ENCODE data around the gene NOP53. TPM values are rescaled to one million over a fixed set of nuclear protein-coding genes. Genes with fewer than 3 reads are reported as not detected.
A peak's percentile ranks its signal among the peaks of the same experiment; 100 is the strongest.
"Not testable (repeated sequence)": the region's sequence is repeated elsewhere in the genome, so short reads cannot be mapped to it uniquely, and the experiment has no call there.

NOP53 gene
- total and polyA plus RNA-seq, 12 donors, result 131 to 256 (median 188) TPM

DNA sequence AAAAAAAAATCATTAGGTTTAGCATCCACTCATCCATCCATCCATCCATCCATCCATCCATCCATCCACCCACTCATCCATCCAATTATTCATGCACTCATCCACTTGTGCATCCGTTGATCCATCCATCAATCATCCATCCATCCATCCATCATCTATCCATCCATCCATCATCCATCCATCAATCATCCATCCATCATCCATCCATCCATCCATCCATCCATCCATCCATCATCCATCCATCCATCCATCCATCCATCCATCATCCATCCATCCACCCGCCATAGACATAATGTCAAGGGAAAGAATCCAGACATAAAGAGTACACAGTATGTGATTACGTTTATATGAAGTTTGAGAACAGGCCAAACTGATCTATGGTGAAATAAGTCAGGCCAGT lies 24.2 kb downstream of the NOP53 start:
- intact Hi-C loops (cut with DNase I), result loop anchor here in 3 of 10 donors (10.0 kb wide), 1 partner anchor 95 kb away; no protein-coding TSS in a partner anchor
- no peak overlapping the region for H3K4me3 ChIP-seq
- no peaks in the 10 kb centered on the region for H3K27me3 ChIP-seq
- no peak overlapping the region for H3K27ac ChIP-seq
- H3K36me3 ChIP-seq, result no peaks in the 10 kb centered on the region
- TF ChIP-seq, protein P1, sequence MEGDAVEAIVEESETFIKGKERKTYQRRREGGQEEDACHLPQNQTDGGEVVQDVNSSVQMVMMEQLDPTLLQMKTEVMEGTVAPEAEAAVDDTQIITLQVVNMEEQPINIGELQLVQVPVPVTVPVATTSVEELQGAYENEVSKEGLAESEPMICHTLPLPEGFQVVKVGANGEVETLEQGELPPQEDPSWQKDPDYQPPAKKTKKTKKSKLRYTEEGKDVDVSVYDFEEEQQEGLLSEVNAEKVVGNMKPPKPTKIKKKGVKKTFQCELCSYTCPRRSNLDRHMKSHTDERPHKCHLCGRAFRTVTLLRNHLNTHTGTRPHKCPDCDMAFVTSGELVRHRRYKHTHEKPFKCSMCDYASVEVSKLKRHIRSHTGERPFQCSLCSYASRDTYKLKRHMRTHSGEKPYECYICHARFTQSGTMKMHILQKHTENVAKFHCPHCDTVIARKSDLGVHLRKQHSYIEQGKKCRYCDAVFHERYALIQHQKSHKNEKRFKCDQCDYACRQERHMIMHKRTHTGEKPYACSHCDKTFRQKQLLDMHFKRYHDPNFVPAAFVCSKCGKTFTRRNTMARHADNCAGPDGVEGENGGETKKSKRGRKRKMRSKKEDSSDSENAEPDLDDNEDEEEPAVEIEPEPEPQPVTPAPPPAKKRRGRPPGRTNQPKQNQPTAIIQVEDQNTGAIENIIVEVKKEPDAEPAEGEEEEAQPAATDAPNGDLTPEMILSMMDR (IDR thresholded peaks at IDR 0.05), result no peak
- WGBS, 2 donors, result 92 to 93% methylated on average over 3 of the region's 3 CpGs
- no peak for ATAC-seq
- H3K9me3 ChIP-seq, result no peaks in the 10 kb centered on the region
- DNase-seq, result no peak
- peaks cover 0 to 17% (median 4%) of the 10 kb centered on the region in 9 donors for H3K4me1 ChIP-seq

DNA sequence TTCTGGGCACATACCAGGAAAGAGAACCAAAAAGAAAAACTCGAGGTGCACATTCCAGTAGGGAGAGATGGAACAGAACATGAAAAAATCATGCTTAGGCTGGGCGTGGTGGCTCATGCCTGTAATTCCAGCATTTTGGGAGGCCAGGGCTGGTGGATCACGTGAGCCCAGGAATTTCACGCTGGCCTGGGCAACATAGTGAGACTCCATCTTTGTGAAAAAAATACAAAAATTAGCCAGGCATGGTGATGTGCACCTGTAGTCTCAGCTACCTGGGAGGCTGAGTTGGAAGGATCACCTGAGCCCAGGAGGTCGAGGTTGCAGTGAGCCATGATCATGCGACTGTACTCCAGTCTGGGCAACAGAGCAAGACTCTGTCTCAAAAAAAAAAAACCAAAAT lies 25.9 kb downstream of the NOP53 start:
- 88 to 89% methylated on average over 6 of the region's 6 CpGs for WGBS, 2 donors
- DNase-seq; H3K4me3 ChIP-seq; H3K27me3 ChIP-seq; intact Hi-C loops (cut with DNase I); H3K4me1 ChIP-seq; H3K36me3 ChIP-seq; ATAC-seq; H3K9me3 ChIP-seq: not testable (repeated sequence)
- peak overlapping the region in 1 of 10 donors; percentile 35 for H3K27ac ChIP-seq

DNA sequence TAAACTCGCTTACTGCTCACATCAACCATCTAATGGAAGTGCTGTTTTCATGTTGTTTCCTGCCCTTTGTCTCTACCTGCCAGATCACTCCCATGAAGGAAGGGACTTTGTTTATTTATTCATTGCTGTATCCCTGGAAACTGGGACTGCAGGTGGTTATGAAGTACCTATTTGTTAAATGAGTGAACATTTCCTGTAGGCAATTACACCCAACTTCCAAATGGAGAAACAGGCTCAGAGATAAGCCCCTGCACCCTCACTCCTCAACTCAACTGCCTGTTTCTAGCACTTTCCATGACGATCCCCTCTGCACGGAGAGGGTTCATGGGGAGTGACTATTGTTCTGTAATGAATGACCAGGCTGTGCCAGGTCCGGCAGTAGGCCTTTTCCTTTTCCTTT lies 31.2 kb downstream of the NOP53 start:
- intact Hi-C loops (cut with DNase I), result no loop called here

DNA sequence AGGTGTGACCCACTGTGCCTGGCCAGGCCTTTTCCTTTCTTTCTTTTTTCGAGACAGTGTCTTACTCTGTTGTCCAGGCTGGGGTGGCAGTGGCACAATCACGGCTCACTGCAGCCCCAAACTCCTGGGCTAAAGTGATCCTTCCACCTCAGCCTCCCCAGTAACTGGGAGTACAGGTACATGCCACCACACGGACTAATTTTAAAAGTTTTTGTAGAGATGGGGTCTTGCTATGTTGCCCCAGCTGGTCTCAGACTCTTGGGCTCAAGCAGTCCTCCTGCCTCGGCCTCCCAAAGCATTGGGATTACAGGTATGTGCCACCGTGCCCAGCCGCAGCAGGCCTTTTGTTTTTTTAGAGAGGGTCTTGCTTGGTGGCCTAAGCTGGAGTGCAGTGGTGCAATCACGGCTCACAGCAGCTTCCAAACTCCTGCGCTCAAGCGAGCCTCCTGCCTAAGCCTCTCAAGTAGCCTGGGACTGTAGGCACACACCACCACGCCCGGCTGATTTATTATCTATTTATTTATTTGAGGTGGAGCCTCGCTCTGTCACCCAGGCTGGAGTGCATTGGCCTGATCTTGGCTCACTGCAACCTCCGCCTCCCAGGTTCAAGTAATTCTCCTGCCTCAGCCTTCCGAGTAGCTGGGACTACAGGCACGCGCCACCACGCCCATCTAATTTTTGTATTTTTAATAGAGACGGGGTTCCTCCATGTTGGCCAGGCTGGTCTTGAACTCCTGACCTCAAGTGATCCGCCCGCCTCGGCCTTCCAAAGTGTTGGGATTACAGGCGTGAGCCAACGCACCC lies 32.1 kb downstream of the NOP53 start:
- DNase-seq; H3K9me3 ChIP-seq; ATAC-seq; H3K27me3 ChIP-seq; intact Hi-C loops (cut with DNase I): not testable (repeated sequence)
- Histone ChIP-seq H3K27ac (peak overlapping the region; percentile 98 to 100 (median 99)), H3K36me3 (peaks cover 0 to 21% (median 6%) of the 10 kb centered on the region in 9 donors), H3K4me3 (peak overlapping the region; percentile 78 to 100 (median 91)), H3K4me1 (peaks cover 10 to 45% (median 39%) of the 10 kb centered on the region in 9 donors)
- WGBS, 2 donors, result 67 to 84% methylated on average over 23 of the region's 23 CpGs

More for the DNA sequence above, 31.2 kb downstream of the NOP53 start:
- Histone ChIP-seq H3K4me1 (peaks cover 10 to 36% (median 30%) of the 10 kb centered on the region in 9 donors), H3K4me3 (no peak overlapping the region), H3K27ac (peak overlapping the region in 4 of 10 donors; percentile 33 to 100 (median 39)), H3K9me3 (no peaks in the 10 kb centered on the region), H3K36me3 (peaks cover 0 to 12% (median 0%) of the 10 kb centered on the region in 9 donors), H3K27me3 (no peaks in the 10 kb centered on the region)
- TF ChIP-seq, protein P1 (IDR thresholded peaks at IDR 0.05), result no peak
- no peak for DNase-seq
- 62 to 85% methylated on average over 4 of the region's 4 CpGs for WGBS, 2 donors
- no peak for ATAC-seq

DNA sequence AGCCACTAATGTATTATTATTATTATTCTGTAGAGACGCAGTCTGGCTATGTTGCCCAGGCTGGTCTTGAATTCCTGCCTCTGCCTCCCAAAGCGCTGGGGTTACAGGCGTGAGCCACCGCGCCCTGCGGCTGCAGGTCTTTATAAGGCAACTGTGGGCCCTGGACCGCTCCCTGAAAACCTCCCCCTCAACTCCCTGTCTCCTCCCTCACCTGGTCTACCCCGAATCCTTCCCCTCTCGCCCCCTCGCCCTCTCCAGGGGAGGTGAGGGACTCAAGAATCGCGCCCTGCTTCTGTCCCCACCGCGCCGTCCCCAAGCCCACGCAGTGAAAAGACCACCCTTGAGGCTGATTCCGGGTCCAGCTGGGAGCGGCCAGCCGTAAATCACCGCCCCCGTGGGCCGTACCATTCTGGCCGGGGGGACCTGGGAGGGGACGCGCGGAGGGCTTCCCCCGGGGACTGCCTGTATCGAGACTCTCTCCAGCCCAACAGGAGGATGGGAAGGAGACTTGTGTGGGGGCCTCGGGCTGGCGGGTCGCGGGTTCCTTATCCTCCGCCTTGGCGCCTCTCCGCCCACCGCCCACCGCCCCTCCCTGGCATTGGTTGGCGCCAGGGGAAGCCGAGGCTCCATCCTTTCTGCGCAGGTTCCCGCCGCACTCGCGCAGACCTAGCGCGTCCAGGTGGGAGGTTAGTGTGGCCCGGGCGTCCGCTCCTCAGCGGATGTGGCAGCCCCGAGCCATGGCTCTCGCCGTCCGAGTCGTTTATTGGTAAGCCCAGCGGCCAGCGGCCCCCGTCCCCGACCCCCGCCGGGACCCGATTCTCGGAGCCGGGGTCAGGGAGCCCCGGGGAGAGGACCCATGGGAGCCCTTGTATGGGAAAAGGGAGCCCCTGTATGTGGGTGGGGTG lies 33.0 kb downstream of the NOP53 start, which contains the start of gene SELENOW:
TSS of gene SELENOW (plus strand) at position 655 of the 905 bp plus-strand sequence. CDS start at position 738, 83 bp downstream.
- TF ChIP-seq, protein P1 (IDR thresholded peaks at IDR 0.05), result peak in 1 of 9 donors; percentile 7
- intact Hi-C loops (cut with DNase I), result no loop called here
- H3K4me1 ChIP-seq, result peaks cover 10 to 54% (median 42%) of the 10 kb centered on the region in 9 donors

More for the DNA sequence above, 33.0 kb downstream of the NOP53 start, which contains the start of gene SELENOW:
- peak; percentile 80 to 87 for DNase-seq
- 1% methylated on average over 62 to 65 of the region's 65 CpGs for WGBS, 2 donors
- Histone ChIP-seq H3K27ac (peak within 1 kb of the TSS; percentile 98 to 100 (median 99)), H3K9me3 (no peaks in the 10 kb centered on the region), H3K4me3 (peak within 1 kb of the TSS; percentile 78 to 100 (median 91)), H3K27me3 (no peaks in the 10 kb centered on the region), H3K36me3 (peaks cover 0 to 29% (median 8%) of the 10 kb centered on the region in 9 donors)
- peak; percentile 86 to 93 (median 88) for ATAC-seq
